SK-N-MC (cell line): ENCODE measurements around the gene SNAI1.

ENCODE experiments used
- EZH2 ChIP-seq: fragments of 200-600 bp; sonication (generic); IDR thresholded peaks from one replicate; pipeline ENCODE4 v1.6.1; 2017; ENCODE audit warnings: antibody characterized with exemption
- POLR2AphosphoS5 ChIP-seq: IDR thresholded peaks from 2 replicates; pipeline ENCODE4 v1.6.1; 2012; ENCODE audit warnings: mild to moderate bottlenecking, low read depth, low read length, borderline replicate concordance

DNA sequence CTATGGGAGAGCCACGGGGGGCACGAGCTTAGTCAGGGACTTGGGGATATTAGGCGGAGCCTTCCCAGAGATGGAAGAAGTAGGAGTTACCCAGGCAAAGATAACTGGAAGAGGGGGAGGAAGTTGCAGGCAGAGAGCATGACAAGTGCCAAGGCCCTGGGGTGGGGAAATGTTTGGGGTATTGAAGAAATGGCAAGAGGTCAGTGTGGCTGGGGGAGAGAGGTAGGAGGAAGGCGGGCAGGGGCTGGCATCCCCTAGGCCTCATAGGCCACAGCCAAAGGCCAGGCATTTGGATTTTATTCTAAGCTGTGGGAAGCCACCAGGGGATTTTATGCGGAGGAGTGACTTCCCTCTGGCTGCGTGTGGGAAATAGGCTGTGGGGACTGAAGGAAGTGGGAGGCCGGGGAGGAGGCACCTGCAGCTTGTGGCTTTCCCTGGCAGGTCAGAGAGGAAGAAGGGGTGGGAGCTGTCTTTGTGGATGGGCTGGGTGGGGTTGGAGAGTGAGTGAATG lies 22.7 kb downstream of the SNAI1 start:
- no peak for TF ChIP-seq POLR2AphosphoS5
- no peak for TF ChIP-seq EZH2
